ENCODE measurements around the gene SMARCA5. TPM values are rescaled to one million over a fixed set of nuclear protein-coding genes. Genes with fewer than 3 reads are reported as not detected.
"Not testable (repeated sequence)": the region's sequence is repeated elsewhere in the genome, so short reads cannot be mapped to it uniquely, and the experiment has no call there.

The SMARCA5 gene
- total RNA-seq, 1 experiment from 2014 or later: 107 TPM

- Histone ChIP-seq H4K5ac (ENCODE audit: insufficient read length, low read depth, low read length) (no peak overlapping the region), H3K79me1 (ENCODE audit: insufficient read depth, low read depth, low read length, poor library complexity, severe bottlenecking) (peaks cover 2% of the 10 kb centered on the region), H3K56ac (ENCODE audit: insufficient read length, low read depth, low read length) (no peak overlapping the region), H3K18ac (ENCODE audit: insufficient read length, low read depth, low read length) (no peak overlapping the region), H4K91ac (ENCODE audit: insufficient read length, low read depth, low read length) (no peak overlapping the region), H2BK5ac (ENCODE audit: insufficient read length, low read length) (no peak overlapping the region), H3K23me2 (ENCODE audit: insufficient read length, low read depth, low read length, poor library complexity, severe bottlenecking) (no peaks in the 10 kb centered on the region), H3K4me2 (ENCODE audit: insufficient read depth, insufficient read length, low read length) (no peak overlapping the region), H2AFZ (ENCODE audit: low read length) (no peak overlapping the region), H3K9me3 (ENCODE audit: control insufficient read depth, low read depth, low read length) (no peaks in the 10 kb centered on the region), H4K8ac (replicated peaks; ENCODE audit: insufficient read length, low read depth, low read length) (no peak overlapping the region), H3T11ph (ENCODE audit: low read length) (no peak overlapping the region), H3K4me1 (ENCODE audit: insufficient read depth, low read length) (no peaks in the 10 kb centered on the region), H2BK12ac (ENCODE audit: insufficient read length, low read depth, low read length) (no peak overlapping the region), H3K23ac (ENCODE audit: insufficient read length, low read depth, low read length) (no peak overlapping the region), H2BK120ac (ENCODE audit: low read depth, low read length, poor library complexity, severe bottlenecking) (no peak overlapping the region), H2BK15ac (ENCODE audit: low read depth, low read length) (no peak overlapping the region), H2BK20ac (ENCODE audit: low read depth, low read length, poor library complexity, severe bottlenecking) (no peak overlapping the region), H3K14ac (ENCODE audit: insufficient read depth, low read length) (no peak overlapping the region), H2AK5ac (ENCODE audit: insufficient read length, low read length) (no peak overlapping the region), H3K27me3 (ENCODE audit: insufficient read depth, low read length) (no peaks in the 10 kb centered on the region), H3K9ac (ENCODE audit: extremely low read depth, insufficient read length, low read length) (no peak overlapping the region), H3K27ac (ENCODE audit: insufficient read length, low read depth, low read length) (no peak overlapping the region), H3K4ac (ENCODE audit: low read depth, low read length) (no peak overlapping the region), H4K20me1 (ENCODE audit: control insufficient read depth, insufficient read depth, insufficient read length) (no peaks in the 10 kb centered on the region), H3K79me2 (ENCODE audit: insufficient read depth, low read length) (no peaks in the 10 kb centered on the region)
- no peak for TF ChIP-seq CTCF (conservative IDR thresholded peaks at IDR 0.05)
- Mint-ChIP-seq H3K27me3 (ENCODE audit: low read depth) (no peaks in the 10 kb centered on the region), H3K27ac (no peak overlapping the region), H3K9me3 (no peaks in the 10 kb centered on the region), H3K4me1 (peaks cover 0 to 2% of the 10 kb centered on the region in 2 experiments; a peak in 1 of 4 replicates), H3K4me3 (no peak overlapping the region), H3K36me3 (ENCODE audit: insufficient read depth in 1 of 3, low read depth in 3 of 3) (peaks cover 38 to 89% (median 84%) of the 10 kb centered on the region in 3 experiments)
- DNase-seq: no peak
- no CpG with 5 or more reads among the region's 4 CpGs for WGBS (ENCODE audit: extremely low coverage, insufficient read length, low lambda C conversion rate)
Observed at GRCh38 chr4:143524211-143524610, 10.7 kb downstream of the SMARCA5 start.

- Mint-ChIP-seq H3K27ac (peak overlapping the region in 1 of 3 experiments; percentile 66; a peak in 1 of 7 replicates), H3K36me3 (ENCODE audit: insufficient read depth in 1 of 3, low read depth in 3 of 3) (peaks cover 55 to 90% (median 90%) of the 10 kb centered on the region in 3 experiments)
- not testable (repeated sequence) for H3K9me3 ChIP-seq (ENCODE audit: control insufficient read depth, low read depth, low read length); H3K4ac ChIP-seq (ENCODE audit: low read depth, low read length); H3K27ac ChIP-seq (ENCODE audit: insufficient read length, low read depth, low read length); H3K23ac ChIP-seq (ENCODE audit: insufficient read length, low read depth, low read length); H3K9ac ChIP-seq (ENCODE audit: extremely low read depth, insufficient read length, low read length); H2AFZ ChIP-seq (ENCODE audit: low read length); H3K79me2 ChIP-seq (ENCODE audit: insufficient read depth, low read length); H2BK20ac ChIP-seq (ENCODE audit: low read depth, low read length, poor library complexity, severe bottlenecking); H3T11ph ChIP-seq (ENCODE audit: low read length); H3K4me3 Mint-ChIP-seq; H2BK15ac ChIP-seq (ENCODE audit: low read depth, low read length); H3K56ac ChIP-seq (ENCODE audit: insufficient read length, low read depth, low read length); H2BK5ac ChIP-seq (ENCODE audit: insufficient read length, low read length); H4K5ac ChIP-seq (ENCODE audit: insufficient read length, low read depth, low read length); H2BK12ac ChIP-seq (ENCODE audit: insufficient read length, low read depth, low read length); H3K79me1 ChIP-seq (ENCODE audit: insufficient read depth, low read depth, low read length, poor library complexity, severe bottlenecking); H4K20me1 ChIP-seq (ENCODE audit: control insufficient read depth, insufficient read depth, insufficient read length); H4K8ac ChIP-seq (replicated peaks; ENCODE audit: insufficient read length, low read depth, low read length); H3K14ac ChIP-seq (ENCODE audit: insufficient read depth, low read length); H3K27me3 Mint-ChIP-seq (ENCODE audit: low read depth); H3K4me1 ChIP-seq (ENCODE audit: insufficient read depth, low read length); H3K23me2 ChIP-seq (ENCODE audit: insufficient read length, low read depth, low read length, poor library complexity, severe bottlenecking); H2AK5ac ChIP-seq (ENCODE audit: insufficient read length, low read length); H3K4me2 ChIP-seq (ENCODE audit: insufficient read depth, insufficient read length, low read length); DNase-seq; H2BK120ac ChIP-seq (ENCODE audit: low read depth, low read length, poor library complexity, severe bottlenecking); H4K91ac ChIP-seq (ENCODE audit: insufficient read length, low read depth, low read length); H3K27me3 ChIP-seq (ENCODE audit: insufficient read depth, low read length); H3K18ac ChIP-seq (ENCODE audit: insufficient read length, low read depth, low read length); H3K4me1 Mint-ChIP-seq; H3K9me3 Mint-ChIP-seq
- no CpG with 5 or more reads among the region's 4 CpGs for WGBS (ENCODE audit: extremely low coverage, insufficient read length, low lambda C conversion rate)
Observed at GRCh38 chr4:143528046-143528445, 14.5 kb downstream of the SMARCA5 start.

All from H9 (cell line).